Esophagus mucosa (tissue), 1 donor: Measurements from ENCODE around the gene NOL12. TPM values are rescaled to one million over a fixed set of nuclear protein-coding genes. Genes with fewer than 3 reads are reported as not detected.
"Not testable (repeated sequence)": the region's sequence is repeated elsewhere in the genome, so short reads cannot be mapped to it uniquely, and the experiment has no call there.

Experiments
- ATAC-seq: fragments of 200-7000 bp; cut with Tn5 transposase; one replicate; pipeline ENCODE4 v1.9.1; 2020
- total RNA-seq: library from RNA; stranded (reverse); gene quantifications from one replicate; pipeline ENCODE4 v1.2.4, GENCODE V29; 2023
- donor health status: DM: yes; HTN: yes; CAD: no.

Gene NOL12, protein sequence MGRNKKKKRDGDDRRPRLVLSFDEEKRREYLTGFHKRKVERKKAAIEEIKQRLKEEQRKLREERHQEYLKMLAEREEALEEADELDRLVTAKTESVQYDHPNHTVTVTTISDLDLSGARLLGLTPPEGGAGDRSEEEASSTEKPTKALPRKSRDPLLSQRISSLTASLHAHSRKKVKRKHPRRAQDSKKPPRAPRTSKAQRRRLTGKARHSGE
- 32.8 TPM for total RNA-seq

DNA sequence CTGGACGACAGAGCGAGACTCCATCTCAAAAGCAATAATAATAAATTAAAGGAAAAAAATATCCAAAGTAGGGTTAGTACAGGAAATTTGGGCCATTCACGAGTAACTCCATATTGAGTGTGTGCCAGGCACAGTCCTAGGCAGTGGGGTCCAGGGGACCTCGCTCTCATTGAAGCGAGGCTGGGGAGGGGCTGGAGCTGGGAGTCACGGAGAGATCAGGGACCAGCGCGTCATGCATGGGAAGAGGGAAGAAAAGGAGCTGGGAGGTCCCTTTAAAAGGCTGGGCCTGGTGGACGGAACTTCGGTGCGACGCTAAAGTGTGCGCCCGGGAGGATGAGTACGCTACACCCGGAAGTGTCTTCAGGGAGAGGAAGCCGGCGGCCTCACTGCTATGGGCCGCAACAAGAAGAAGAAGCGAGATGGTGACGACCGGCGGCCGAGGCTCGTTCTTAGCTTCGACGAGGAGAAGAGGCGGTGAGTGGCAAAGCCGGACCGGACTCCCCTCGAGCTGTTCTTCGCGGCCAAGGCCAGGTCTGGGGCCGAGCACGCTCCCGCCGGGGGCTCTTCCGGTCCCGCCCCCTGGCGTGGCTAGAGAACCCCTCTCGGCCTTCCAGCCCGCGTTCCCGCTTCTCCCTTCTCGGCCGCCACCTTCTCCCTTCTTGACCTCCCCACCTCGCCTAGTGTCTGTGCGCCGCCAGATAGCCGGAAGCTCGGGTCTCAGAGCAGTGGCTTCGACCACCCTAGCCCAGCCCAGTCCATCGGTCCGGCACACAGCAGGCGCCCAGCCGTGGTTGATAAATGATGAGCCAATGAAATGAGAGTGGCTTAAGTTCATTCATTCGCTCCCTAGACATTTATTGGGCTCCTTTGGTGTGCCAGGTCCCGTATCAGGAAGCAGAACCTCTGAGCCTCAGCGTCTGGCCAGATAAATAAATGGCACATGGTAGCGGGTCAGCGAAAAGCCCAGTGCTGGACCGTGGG lies at the start of gene NOL12:
Gene NOL12, plus strand, starts transcription at position 342 of the 981 bp plus-strand sequence. Its CDS starts 50 bp downstream, at position 392.
- peak; percentile 56 for ATAC-seq

DNA sequence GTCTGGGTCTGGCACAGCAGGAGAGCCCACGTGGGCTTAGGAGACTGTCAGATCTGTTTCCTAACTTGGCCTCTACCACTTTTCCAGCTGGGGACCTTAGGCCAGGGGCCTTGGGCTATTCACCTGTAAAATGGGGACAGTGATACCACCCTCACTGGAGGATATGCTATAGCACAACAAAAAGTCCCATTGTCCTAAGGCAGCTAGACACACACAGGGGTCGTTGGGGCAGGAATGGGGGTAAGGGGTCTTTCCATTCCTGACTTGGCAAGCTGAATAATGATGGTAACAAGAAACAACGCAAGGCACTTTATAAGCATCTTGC lies 49.2 kb upstream of the NOL12 start:
- no peak for ATAC-seq

DNA sequence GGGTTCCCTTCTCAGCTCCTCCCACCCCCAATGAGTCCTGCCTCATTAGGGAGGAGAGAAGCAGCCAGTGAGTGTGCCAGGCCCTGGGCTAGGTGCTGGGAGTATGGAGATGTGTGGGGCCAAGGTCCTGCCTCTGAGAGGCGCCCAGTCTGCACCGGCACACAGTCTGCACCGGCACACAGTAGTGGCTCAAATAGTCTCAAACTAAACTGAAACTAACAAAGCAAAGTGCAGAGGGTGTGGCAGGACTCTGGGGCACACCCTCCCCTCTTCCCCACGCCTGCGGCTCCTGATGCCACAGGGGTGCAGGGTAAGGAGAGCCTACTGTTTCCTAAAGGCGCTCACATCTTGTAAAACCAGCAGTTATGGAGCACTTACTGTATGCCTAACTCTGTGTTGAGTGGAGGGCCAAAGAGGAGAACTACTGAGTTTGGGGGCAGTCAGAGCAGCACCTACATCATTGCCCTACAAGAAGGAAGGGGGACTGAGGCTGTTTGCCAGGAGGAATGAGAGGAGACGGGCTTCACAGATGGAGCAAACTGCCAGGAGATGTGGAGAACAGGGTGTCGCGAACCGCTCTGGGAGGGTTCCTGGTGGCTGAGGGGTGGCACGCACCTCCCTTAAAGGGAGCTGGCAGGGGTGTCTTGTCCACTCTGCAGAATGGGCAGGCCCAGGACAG lies 47.6 kb upstream of the NOL12 start:
- ATAC-seq = peak; percentile 47

DNA sequence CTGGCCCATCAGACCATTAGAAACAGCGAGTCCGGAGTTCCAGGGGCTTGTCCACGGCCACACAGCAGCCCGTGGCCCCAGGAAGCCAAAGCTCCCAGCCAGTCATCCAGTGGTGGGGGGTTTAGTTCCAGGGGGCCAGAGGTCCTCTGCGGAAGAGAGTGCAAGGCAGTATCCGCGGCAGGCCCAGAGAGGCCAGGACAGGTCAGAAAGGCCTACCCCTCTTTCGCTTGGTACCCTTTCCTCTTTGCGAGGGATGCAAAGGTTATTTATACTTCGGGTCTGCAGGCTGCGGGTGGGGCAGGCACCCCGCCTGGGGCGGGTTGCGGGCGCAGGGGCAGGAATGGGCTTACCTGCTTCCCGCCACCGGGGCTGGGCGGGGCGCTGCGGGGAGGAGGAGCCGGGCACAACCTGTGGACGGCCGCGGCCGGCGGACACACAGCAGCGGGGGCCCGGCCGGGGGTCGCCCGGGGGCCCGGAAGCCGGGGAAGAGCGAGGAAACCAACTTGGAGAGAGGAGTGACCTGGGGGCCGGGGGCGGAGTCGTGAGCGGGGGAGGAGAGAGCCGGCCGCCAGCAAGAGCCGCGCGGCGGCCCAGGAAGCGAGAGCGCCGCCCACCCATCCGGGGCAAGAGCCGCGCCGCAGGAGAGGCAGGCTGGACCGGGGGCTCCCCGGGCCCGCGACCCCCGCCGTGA lies 46.9 kb upstream of the NOL12 start, which contains the start of gene SH3BP1:
Gene SH3BP1, plus strand, starts transcription at position 600 of the 691 bp plus-strand sequence. CDS start 119 bp downstream, outside the sequence.
- ATAC-seq = peak; percentile 17

DNA sequence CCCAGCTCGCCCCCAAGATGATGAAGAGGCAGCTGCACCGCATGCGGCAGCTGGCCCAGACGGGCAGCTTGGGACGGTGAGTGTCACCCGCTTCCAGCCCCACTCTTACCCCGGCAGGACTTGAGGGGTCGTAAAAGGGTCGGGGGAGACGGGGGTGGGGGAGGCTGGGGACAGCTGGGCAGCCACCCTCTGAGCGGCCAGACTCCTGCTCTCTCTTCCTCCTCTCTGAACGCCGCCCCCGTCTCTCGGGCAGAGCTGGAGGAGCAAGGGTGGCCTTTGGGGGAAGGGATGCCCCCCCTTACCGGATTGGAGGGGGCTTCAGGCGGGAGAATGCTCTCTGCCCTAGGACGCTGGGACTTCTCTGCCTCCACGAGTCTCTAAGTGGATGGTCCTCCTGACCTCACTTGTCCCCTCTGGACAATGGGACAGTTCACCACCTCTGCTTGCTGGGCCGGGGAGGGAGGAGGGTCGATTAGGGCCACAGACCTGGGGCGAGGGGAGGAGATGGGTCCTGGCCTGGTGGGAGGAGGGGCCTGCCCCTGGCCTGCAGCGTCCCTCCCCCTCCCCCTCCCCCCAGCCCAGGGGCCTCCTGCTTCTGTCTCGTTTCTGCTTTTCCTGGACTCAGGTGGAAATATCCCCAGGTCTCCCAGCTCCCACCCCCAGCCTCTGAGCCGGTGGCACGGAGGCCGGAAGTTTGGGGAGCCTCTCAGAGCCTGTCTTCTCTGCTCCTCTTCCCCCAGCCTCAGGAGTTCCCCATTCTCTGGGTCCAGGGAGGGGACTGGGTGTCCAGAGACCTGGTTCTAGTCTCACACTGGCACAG lies 46.2 kb upstream of the NOL12 start:
- peak; percentile 0 for ATAC-seq

DNA sequence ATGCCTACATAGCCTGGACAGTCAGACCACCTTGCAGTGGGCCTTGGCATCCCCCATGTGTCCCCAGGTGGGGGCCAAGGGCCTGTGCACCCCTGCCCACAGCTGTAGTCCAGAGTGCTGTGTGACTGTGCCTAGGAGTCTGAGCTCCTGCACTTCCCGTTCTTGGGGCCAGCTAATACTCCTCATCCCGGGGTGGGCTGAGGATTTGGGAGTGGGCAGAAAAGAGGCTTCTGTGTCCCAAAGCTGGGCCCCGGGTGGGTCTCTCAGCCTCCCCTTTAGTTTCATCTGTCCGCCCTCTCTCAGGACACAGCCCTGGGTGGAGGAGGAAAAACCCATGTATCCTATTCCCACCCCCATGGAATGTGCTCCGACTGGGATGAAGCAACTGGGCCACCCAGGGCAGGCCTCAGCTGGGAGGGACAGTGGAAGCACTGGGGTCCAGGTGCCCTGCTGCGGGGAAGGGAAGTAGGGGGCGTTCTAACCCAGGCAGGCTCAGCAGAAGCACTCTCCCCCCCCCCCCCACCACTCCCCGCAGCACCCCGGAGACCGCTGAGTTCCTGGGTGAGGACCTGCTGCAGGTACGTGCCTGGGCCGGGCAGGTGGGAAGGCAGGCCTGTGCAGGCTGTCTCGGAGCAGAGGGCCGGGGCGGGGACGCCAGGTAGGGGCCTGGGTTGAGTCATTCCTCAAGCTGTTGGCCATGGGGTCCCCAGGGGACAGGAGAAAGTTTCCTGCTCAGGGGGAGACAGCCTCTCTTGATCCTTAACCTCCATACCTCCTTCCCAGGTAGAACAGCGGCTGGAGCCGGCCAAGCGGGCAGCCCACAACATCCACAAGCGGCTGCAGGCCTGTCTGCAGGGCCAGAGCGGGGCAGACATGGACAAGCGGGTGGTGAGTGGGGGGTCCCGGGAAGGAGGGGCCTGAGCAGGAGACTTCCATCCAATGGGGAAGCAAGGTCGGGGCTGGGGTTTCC lies 45.3 kb upstream of the NOL12 start:
- ATAC-seq = peak; percentile 48

DNA sequence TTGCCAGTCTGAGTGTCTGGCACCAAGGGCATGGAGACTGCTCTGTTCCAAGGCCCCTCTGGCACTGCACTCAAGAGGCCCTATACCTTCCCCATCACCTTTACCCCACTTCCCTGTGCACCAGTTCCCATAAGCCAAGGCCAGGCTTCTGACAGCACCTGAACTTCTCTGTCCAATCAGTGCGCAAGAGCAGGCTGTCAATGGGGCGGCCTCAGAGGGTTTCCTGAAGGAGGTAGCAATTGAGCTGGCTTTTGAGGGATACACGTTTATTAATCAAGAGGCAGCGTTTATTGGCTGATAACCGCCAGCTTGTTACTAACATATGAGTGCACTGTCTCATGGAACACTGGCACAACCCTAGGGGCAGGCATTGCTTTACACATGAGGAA lies 44.6 kb upstream of the NOL12 start:
- ATAC-seq = no peak

DNA sequence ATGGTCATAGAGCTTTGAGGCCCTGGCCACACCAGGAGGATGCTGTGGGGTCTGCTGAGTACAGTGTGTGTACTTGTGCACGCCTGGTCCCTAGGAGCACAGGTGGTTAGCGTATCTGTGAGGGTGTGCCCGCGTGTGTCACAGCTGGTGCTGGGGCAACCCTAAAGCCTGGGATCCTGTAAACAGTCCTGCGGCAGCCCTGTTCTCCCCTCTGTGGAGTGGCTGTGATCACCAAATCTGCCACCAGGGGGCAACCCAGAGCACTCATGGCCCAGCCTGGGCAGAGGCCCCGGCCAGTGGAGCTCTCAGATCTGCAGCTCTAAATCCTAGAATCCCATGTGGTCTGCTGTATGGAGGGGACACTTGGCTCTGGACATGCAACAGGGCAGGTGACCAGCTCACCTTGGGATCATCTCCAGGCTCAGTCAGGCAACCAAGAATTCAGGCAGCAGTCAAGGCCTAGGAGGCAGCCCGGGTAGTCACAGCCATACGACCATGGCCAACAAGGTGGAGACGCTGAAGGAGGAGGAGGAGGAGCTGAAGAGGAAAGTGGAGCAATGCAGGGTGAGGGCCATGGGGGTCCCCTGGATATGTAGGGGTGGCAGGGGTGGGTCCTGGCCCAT lies 42.8 kb upstream of the NOL12 start:
- peak; percentile 55 for ATAC-seq

DNA sequence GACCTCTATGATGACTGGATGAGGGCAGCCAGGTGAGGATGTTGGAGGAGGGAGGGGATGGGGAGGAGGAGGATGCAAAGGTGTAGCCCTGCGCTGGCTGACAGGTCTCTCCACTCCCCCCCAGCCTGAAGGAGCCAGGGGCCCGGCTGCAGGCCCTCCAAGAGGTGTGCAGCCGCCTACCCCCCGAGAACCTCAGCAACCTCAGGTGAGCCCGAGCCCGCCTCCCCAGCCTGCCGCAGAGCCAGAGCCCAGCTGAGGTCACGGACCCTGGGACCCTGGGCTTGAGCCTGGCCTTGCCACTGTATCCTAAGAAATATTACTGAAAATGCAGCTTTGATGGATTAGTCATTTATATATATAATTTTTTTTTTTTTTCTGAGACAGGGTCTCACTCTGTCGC lies 38.8 kb upstream of the NOL12 start:
- ATAC-seq = no peak

DNA sequence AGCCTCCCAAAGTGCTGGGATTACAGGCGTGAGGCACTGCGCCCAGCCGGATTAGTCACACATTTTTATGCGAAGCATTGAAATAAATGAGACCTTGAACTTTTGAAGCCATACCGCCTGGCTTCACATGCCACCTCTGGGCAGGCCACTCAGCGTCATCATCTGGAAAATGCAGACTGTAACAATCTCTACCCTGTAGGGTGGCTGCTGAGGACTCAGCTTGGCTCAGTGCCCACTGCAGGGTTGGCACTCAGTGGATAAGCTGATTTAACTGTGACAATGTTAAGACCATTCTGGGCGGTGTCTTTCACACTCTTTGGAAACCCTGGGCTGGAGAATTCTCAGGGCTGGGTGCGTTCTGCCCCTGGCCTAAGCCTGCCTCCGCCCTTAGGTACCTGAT lies 38.2 kb upstream of the NOL12 start:
- peak; percentile 84 for ATAC-seq

DNA sequence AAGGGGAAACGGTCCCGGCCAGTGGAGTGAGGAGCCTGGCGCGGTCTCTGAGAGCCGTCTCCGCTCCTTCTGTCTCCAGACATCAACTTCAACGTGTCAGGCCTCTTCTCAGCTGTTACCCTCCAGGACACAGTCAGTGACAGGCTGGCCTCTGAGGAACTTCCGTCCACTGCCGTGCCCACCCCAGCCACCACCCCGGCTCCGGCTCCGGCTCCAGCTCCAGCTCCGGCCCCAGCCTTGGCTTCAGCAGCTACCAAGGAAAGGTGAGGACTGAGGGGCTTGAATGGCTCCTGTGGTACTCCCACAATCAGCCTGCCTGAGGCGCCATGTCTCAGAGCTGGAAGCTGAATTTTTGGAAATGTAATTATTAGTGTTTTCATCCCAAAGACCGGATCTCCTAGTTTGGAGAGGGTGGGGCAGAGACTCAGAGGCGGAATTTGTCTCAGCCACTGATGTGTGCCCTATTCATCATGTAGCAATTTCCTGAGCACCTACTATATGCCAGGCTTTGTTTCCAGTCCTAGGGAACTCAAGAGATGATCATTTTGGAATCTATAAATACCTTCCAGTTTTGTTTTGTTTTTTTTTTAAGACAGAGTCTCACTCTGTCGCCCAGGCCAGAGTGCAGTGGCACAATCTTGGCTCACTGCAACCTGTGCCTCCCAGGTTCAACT lies 35.5 kb upstream of the NOL12 start:
- ATAC-seq = no peak

DNA sequence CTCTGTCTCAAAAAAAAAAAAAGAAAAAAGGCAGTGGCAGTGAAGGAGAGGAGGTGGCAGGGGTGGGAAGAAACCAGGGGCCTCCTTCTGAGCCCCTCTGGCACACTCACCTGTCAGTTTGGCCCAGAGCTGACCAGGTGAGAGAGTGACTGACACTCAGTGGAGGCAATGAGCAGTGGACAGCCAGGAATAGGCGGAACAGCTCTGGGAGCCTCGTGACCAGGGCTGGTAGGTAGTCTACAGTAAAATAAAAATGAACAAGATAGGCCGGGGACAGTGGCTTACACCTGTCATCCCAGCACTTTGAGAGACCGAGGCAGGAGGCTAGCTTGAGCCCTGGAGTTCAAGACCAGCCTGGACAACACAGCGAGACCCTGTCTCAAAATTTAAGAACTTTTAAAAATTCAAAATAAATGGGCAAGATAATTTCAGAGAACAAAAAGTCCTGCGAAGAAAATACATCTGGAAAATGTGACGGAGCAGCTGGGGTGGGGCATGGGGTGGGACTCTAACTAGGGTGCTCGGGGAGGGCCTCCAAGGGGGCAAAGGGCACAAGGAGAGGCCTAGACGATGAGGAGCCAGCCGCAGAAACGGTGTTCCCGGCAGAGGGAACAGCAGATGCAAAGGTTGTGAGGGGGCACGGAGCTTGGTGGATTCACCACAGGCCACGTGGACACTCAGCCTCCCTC lies 31.4 kb upstream of the NOL12 start:
- ATAC-seq = no peak

DNA sequence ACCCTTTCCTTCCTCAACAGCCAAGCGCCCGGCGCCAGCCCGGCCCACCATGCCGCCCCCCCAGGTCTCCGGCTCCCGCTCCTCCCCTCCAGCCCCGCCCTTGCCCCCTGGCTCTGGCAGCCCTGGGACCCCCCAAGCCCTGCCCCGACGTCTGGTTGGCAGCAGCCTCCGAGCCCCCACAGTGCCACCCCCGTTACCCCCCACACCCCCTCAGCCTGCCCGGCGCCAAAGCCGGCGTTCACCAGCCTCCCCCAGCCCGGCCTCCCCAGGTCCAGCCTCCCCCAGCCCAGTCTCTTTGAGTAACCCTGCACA lies 30.9 kb upstream of the NOL12 start:
- ATAC-seq = no peak

DNA sequence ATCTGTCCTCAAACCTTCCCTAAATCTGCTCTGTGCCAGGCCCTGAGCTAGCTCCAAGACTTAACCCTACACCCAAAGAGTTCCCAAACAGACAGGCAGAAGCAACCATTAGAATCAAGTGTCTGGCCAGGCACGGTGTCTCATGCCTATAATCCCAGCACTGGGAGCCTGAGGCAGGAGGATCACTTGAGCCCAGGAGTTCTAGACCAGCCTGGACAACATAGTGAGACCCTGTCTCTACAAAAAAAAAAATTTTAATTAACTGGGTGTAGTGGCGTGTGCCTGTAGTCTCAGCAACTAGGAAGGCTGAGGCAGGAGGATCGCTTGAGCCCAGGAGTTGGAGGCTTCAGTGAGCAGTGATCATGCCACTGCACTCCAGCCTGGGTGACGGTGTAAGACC lies 29.6 kb upstream of the NOL12 start:
- ATAC-seq = not testable (repeated sequence)

DNA sequence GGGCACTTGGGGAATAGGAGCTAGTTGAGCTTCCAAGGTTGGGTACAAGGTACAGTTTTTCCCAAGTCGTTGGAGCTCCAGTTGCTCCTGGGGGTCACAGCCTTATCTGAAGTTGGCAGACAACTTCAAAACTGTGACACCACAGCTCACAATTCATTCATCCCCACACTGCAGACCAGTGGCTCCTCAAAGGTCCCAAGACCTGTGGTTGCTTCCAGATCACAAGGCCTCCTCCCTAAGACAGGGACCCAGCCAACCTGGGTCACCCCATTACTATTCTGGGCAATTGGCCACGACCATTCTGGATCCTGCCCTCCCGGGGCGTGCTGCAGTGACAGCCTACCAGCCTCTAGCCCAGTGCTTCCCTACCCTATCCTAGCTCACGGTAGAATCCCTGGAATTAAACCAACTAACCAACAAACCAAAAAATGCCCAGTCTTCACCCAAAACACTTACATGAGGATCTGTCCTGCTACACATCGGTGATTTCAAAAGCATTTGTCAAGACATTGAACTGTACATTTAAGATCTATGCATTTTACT lies 28.5 kb upstream of the NOL12 start:
- ATAC-seq = peak; percentile 7

DNA sequence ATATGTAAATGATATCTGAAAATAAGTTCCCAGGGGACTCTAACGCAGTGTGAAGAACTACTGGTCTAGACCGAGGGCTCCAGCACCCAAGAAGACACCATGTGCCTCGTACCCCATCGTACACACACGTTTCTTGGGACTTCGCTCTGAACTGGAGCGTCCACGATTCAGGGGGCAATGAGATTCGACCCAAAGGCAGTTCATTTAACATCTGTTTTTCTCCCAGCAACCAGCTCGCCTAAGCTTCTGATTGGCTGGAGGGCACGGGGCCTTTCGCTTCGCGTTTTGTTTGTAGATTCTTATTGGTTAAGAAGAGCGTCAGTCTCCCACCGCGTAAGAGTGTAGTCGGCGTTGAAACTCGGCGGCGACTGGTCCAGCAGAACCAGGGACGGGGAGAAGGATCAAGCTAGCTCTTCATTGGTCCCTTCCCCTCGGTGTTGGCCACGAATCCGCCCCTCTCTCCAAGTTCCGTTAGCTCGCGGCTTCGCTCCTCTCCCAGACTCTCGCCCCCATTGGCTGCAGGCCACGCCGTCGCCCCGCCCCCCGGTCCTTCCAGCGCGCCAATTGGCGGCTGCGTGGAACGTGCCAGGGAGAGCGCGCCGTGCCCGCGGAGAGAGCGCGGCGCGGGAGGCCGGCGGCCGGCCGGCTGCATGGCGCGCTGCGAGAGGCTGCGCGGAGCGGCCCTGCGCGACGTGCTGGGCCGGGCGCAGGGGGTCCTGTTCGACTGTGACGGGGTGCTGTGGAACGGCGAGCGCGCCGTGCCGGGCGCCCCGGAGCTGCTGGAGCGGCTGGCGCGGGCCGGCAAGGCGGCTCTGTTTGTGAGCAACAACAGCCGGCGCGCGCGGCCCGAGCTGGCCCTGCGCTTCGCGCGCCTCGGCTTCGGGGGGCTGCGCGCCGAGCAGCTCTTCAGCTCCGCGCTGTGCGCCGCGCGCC lies 27.7 kb upstream of the NOL12 start, which contains the start of gene PDXP:
Gene PDXP, plus strand, starts transcription at position 591 of the 933 bp plus-strand sequence. Its CDS starts 60 bp downstream, at position 651.
- peak; percentile 94 for ATAC-seq
